Ascending aorta (tissue), 2 donors: Measurements from ENCODE around the gene F2RL2. TPM values are rescaled to one million over a fixed set of nuclear protein-coding genes. Genes with fewer than 3 reads are reported as not detected.

Experiments
- DNase-seq, 2 donors: peaks; one replicate each; pipeline ENCODE4 v3.0.0-alpha.2; 2019; ENCODE audit warnings: low spot score in 2 of 2
- H3K27ac ChIP-seq, 2 donors: fragments of 200-600 bp; sonication (generic); one replicate each; pipeline ENCODE4 v1.5.1; 2016 to 2017; ENCODE audit warnings: mild to moderate bottlenecking in 1 of 2
- H3K27me3 ChIP-seq: fragments of 200-600 bp; sonication (generic); one replicate; pipeline ENCODE4 v1.5.1; 2017
- H3K36me3 ChIP-seq, 2 donors: fragments of 200-600 bp; sonication (generic); one replicate each; pipeline ENCODE4 v1.5.1; 2016
- H3K4me1 ChIP-seq, 2 donors: fragments of 200-600 bp; sonication (generic); one replicate each; pipeline ENCODE4 v1.5.1; 2016 to 2017; ENCODE audit warnings: mild to moderate bottlenecking in 1 of 2
- H3K4me3 ChIP-seq, 2 donors: fragments of 200-600 bp; sonication (generic); one replicate each; pipeline ENCODE4 v1.5.1; 2016 to 2017; ENCODE audit warnings: mild to moderate bottlenecking in 1 of 2
- H3K9me3 ChIP-seq, 2 donors: fragments of 200-600 bp; sonication (generic); one replicate each; pipeline ENCODE4 v1.5.1; 2016
- CTCF ChIP-seq, 3 experiments: fragments of 200-600 bp in 2 of 3; fragments of 450-650 bp in 1 of 3; sonication (generic) in 2 of 3; IDR thresholded peaks; one replicate each; pipeline ENCODE4 v1.5.1; 2016 to 2019; ENCODE audit warnings: antibody characterized with exemption in 3 of 3, mild to moderate bottlenecking in 1 of 3, moderate library complexity in 1 of 3
- intact Hi-C: fragments of 100-400 bp; cut with DNase I; formaldehyde crosslinking; loops from one replicate; pipeline ENCODE4 v1.15.1; 2023
- total RNA-seq: library from RNA; depleted of rRNA; stranded (reverse); fragments of >200 nt; gene quantifications from one replicate; pipeline ENCODE4 v1.1.0, GENCODE V29; 2016

Gene F2RL2
- total RNA-seq, 1 donor from 2014 or later = not detected

- H3K27ac ChIP-seq = no peak overlapping the region
- H3K36me3 ChIP-seq = no peaks in the 10 kb centered on the region
- H3K4me3 ChIP-seq = no peak overlapping the region
- TF ChIP-seq CTCF (IDR thresholded peaks at IDR 0.05) = no peak
- H3K27me3 ChIP-seq = no peaks in the 10 kb centered on the region
- no peaks in the 10 kb centered on the region for H3K4me1 ChIP-seq
- no peak for DNase-seq
- H3K9me3 ChIP-seq = peaks cover 6% of the 10 kb centered on the region in 2 donors
- intact Hi-C loops = no loop called here
Observed at GRCh38 chr5:76652809-76653414, 29.7 kb upstream of the F2RL2 start.

GRCh38 chr5:76649140-76649539 is 25.9 kb upstream of the F2RL2 start:
- no peaks in the 10 kb centered on the region for H3K27me3 ChIP-seq
- no peak for TF ChIP-seq CTCF (IDR thresholded peaks at IDR 0.05)
- intact Hi-C loops = no loop called here
- H3K27ac ChIP-seq = no peak overlapping the region
- DNase-seq = no peak
- H3K36me3 ChIP-seq = no peaks in the 10 kb centered on the region
- peaks cover 6% of the 10 kb centered on the region in 2 donors for H3K9me3 ChIP-seq
- no peaks in the 10 kb centered on the region for H3K4me1 ChIP-seq
- no peak overlapping the region for H3K4me3 ChIP-seq

GRCh38 chr5:76643371-76643770 is 20.2 kb upstream of the F2RL2 start:
- intact Hi-C loops = no loop called here
- H3K4me3 ChIP-seq = no peak overlapping the region
- no peaks in the 10 kb centered on the region for H3K27me3 ChIP-seq
- TF ChIP-seq CTCF (IDR thresholded peaks at IDR 0.05) = no peak
- no peaks in the 10 kb centered on the region for H3K4me1 ChIP-seq
- H3K27ac ChIP-seq = no peak overlapping the region
- H3K9me3 ChIP-seq = no peaks in the 10 kb centered on the region
- DNase-seq = no peak
- H3K36me3 ChIP-seq = no peaks in the 10 kb centered on the region

- intact Hi-C loops = no loop called here
- no peak for DNase-seq
- no peaks in the 10 kb centered on the region for H3K36me3 ChIP-seq
- no peaks in the 10 kb centered on the region for H3K27me3 ChIP-seq
- H3K9me3 ChIP-seq = no peaks in the 10 kb centered on the region
- H3K4me3 ChIP-seq = no peak overlapping the region
- no peak overlapping the region for H3K27ac ChIP-seq
- no peaks in the 10 kb centered on the region for H3K4me1 ChIP-seq
- no peak for TF ChIP-seq CTCF (IDR thresholded peaks at IDR 0.05)
Observed at GRCh38 chr5:76642390-76643040, 19.3 kb upstream of the F2RL2 start.

- DNase-seq = peak in 1 of 2 donors; percentile 73
- H3K9me3 ChIP-seq = no peaks in the 10 kb centered on the region
Observed at GRCh38 chr5:76641514-76642120, 18.4 kb upstream of the F2RL2 start.

More at GRCh38 chr5:76641514-76642120, 18.4 kb upstream of the F2RL2 start:
- intact Hi-C loops = no loop called here
- Histone ChIP-seq H3K36me3 (no peaks in the 10 kb centered on the region), H3K27me3 (no peaks in the 10 kb centered on the region), H3K27ac (no peak overlapping the region), H3K4me3 (no peak overlapping the region), H3K4me1 (no peaks in the 10 kb centered on the region)
- peak; percentile 26 to 54 (median 30) for TF ChIP-seq CTCF (IDR thresholded peaks at IDR 0.05)
